ENCODE measurements around the gene JAM3. TPM values are rescaled to one million over a fixed set of nuclear protein-coding genes. Genes with fewer than 3 reads are reported as not detected.
A peak's percentile ranks its signal among the peaks of the same experiment; 100 is the strongest.

The JAM3 gene
- total RNA-seq, result 10 to 100 TPM in 1 of 2 donors, 1 to 10 TPM in 1; 9.6 to 13.2 TPM

DNA sequence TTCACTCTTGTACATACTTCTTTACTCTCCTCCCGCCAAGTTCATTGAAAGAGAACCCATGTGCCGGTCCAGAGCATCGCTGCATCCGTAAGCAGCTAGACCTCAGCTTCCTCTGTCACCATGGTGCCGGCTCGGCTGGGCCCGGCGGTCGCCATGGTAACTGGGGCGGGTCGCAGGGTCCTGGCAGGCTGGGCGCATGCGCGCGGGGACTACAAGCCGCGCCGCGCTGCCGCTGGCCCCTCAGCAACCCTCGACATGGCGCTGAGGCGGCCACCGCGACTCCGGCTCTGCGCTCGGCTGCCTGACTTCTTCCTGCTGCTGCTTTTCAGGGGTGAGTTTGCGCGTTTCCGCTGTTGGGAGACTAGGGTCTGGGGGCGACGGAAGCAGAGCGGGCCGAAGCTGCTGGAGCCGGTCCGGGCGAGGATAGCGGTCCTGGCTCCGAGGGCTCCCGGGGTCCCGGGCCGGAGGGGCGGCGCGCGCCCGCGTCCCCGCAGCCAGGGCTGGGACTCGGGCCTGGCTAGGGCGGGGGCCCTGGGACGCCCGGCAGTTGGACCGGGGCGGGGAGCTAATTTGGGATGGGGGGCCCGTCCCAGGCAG is at the start of gene JAM3:
Gene JAM3 (plus strand): TSS at position 244 of the 597 bp plus-strand sequence. CDS start 12 bp downstream, at position 256.
- WGBS, 2 donors, result 0% methylated on average over 18 to 48 of the region's 57 CpGs
- DNase-seq, result peak; percentile 84 to 94 (median 91)
- peak within 1 kb of the TSS; percentile 7 to 23 for H3K4me3 ChIP-seq
- intact Hi-C loops (cut with DNase I), result no loop called here
- TF ChIP-seq POLR2A (IDR thresholded peaks at IDR 0.05), result peak in 2 of 3 donors; percentile 36 to 52
- no peak for TF ChIP-seq CTCF (IDR thresholded peaks at IDR 0.05)
- no peaks in the 10 kb centered on the region for H3K36me3 ChIP-seq (replicated peaks in 1 of 2; ENCODE audit: insufficient read depth in 1 of 2, low read depth in 2 of 2)
- peak within 1 kb of the TSS in 3 of 4 donors; percentile 24 to 41 (median 29) for H3K27ac ChIP-seq
- ATAC-seq, result peak; percentile 85
- H3K4me1 ChIP-seq, result peaks cover 9% of the 10 kb centered on the region
- no peaks in the 10 kb centered on the region for H3K9me3 ChIP-seq
- no peaks in the 10 kb centered on the region for H3K27me3 ChIP-seq

GRCh38 chr11:134019500-134019899 is 49.4 kb upstream of the JAM3 start:
- no peak for ATAC-seq
- no peak overlapping the region for H3K4me3 ChIP-seq
- H3K4me1 ChIP-seq, result no peaks in the 10 kb centered on the region
- TF ChIP-seq POLR2A (IDR thresholded peaks at IDR 0.05), result no peak
- TF ChIP-seq CTCF (IDR thresholded peaks at IDR 0.05), result no peak
- no peaks in the 10 kb centered on the region for H3K36me3 ChIP-seq (replicated peaks in 1 of 2; ENCODE audit: insufficient read depth in 1 of 2, low read depth in 2 of 2)
- no peak for DNase-seq
- 61 to 66% methylated on average over 7 of the region's 7 CpGs for WGBS, 2 donors
- intact Hi-C loops (cut with DNase I), result no loop called here
- no peaks in the 10 kb centered on the region for H3K9me3 ChIP-seq
- no peaks in the 10 kb centered on the region for H3K27me3 ChIP-seq
- no peak overlapping the region for H3K27ac ChIP-seq

DNA sequence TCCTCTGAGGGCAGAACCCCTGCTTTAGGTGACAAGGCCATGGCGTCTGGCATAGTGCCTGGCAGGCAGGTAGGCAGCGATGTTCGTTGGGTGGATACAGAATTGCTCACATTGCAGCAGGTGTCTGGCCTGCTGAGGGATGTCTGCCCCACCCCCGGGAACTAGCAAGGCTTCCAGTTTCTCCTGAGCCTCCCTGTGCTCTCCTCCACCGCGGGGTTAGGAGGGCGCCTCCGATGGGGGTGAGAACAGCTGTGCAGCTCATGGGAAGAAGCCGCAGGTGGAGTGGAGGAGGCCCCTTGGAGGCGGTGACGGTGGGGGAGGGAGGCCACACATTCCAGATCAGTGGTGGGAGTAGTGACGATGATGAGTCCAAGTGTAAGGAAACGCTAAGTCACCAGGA is 48.3 kb upstream of the JAM3 start:
- no peak for ATAC-seq
- Histone ChIP-seq H3K27ac (no peak overlapping the region), H3K4me3 (no peak overlapping the region), H3K9me3 (no peaks in the 10 kb centered on the region), H3K27me3 (no peaks in the 10 kb centered on the region), H3K36me3 (replicated peaks in 1 of 2; ENCODE audit: insufficient read depth in 1 of 2, low read depth in 2 of 2) (no peaks in the 10 kb centered on the region), H3K4me1 (no peaks in the 10 kb centered on the region)
- WGBS, 2 donors, result 34 to 52% methylated on average over 13 of the region's 13 CpGs
- intact Hi-C loops (cut with DNase I), result loop anchor here (5.0 kb wide), 1 partner anchor 48 kb away; no protein-coding TSS in a partner anchor
- TF ChIP-seq POLR2A (IDR thresholded peaks at IDR 0.05) (no peak), CTCF (IDR thresholded peaks at IDR 0.05) (no peak)
- DNase-seq, result no peak

DNA sequence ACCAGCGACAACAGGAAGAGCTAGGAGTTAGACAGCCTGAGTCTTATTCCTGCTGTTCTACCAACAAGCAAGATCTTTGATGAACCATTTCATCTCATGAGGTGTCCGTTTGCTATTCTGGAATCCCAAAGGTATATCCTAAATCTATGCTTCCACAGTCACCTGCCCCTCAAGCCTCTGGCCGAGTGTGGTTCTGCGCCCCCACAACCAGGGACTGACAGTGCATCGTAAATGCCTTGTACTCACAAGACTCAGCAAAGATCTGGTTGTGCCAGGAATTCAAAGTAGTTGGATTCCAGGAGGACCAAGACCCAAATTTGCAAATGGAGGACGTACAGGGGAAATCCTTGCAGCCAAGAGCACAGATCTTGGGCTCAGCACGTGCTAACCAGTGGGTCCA is 47.5 kb upstream of the JAM3 start:
- ATAC-seq (no peak), DNase-seq (no peak)
- Histone ChIP-seq H3K27ac (no peak overlapping the region), H3K27me3 (no peaks in the 10 kb centered on the region), H3K36me3 (replicated peaks in 1 of 2; ENCODE audit: insufficient read depth in 1 of 2, low read depth in 2 of 2) (no peaks in the 10 kb centered on the region), H3K4me3 (no peak overlapping the region), H3K9me3 (no peaks in the 10 kb centered on the region), H3K4me1 (no peaks in the 10 kb centered on the region)
- TF ChIP-seq POLR2A (IDR thresholded peaks at IDR 0.05), result no peak
- no peak for TF ChIP-seq CTCF (IDR thresholded peaks at IDR 0.05)
- 78 to 79% methylated on average over 7 of the region's 7 CpGs for WGBS, 2 donors
- intact Hi-C loops (cut with DNase I), result loop anchor here (5.0 kb wide), 1 partner anchor 49 kb away; no protein-coding TSS in a partner anchor

DNA sequence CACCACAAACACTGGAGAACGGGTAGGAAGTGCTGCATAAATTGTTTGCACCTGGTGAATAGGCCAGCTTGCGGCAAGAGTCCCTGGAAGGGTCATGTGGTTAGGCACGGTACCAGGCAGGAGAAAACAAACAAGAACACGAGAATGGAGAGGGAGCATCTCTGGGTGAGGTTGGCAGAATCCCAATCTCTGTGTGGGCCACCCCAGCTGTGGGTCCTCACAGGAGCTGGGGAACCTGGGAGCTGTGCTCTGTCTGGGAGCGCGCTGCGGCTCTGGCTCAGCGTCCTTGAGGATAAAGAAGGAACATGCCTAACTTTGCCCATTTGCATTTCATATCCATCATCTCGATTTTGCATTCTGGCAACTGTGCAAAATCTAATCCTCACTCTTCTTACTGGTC is 46.1 kb upstream of the JAM3 start:
- ATAC-seq (no peak), DNase-seq (no peak)
- intact Hi-C loops (cut with DNase I), result loop anchor here (5.0 kb wide), 1 partner anchor 50 kb away; no protein-coding TSS in a partner anchor
- no peaks in the 10 kb centered on the region for H3K27me3 ChIP-seq
- no peak overlapping the region for H3K27ac ChIP-seq
- H3K4me3 ChIP-seq, result no peak overlapping the region
- no peak for TF ChIP-seq CTCF (IDR thresholded peaks at IDR 0.05)
- TF ChIP-seq POLR2A (IDR thresholded peaks at IDR 0.05), result no peak
- no peaks in the 10 kb centered on the region for H3K9me3 ChIP-seq
- WGBS, 2 donors, result 69 to 70% methylated on average over 9 of the region's 9 CpGs
- no peaks in the 10 kb centered on the region for H3K4me1 ChIP-seq
- H3K36me3 ChIP-seq (replicated peaks in 1 of 2; ENCODE audit: insufficient read depth in 1 of 2, low read depth in 2 of 2), result no peaks in the 10 kb centered on the region
